Stimulated activated naive CD8-positive, alpha-beta T cell treated with anti-CD3 and anti-CD28 coated beads, Interleukin-15, amount 100 ng/mL, for 72 hours (primary cell): ENCODE measurements around the gene ABHD2.

Experiments
- ATAC-seq: fragments of 150-1000 bp; cut with Tn5 transposase; 2 replicates; pipeline ENCODE4 v1.10.0; 2021; ENCODE audit warnings: mild to moderate bottlenecking, moderate library complexity
- DNase-seq, 2 donors: peaks; one replicate each; pipeline ENCODE4 v3.0.0; 2021 to 2022
- H3K27ac Mint-ChIP-seq, 2 donors: one replicate each; pipeline ENCODE4 v1.8.0; 2022; ENCODE audit warnings: mild to moderate bottlenecking in 2 of 2, mixed read lengths in 2 of 2, moderate library complexity in 2 of 2
- H3K27me3 Mint-ChIP-seq: one replicate; pipeline ENCODE4 v1.8.0; 2022; ENCODE audit warnings: mixed read lengths
- H3K4me1 Mint-ChIP-seq: one replicate; pipeline ENCODE4 v1.8.0; 2022; ENCODE audit warnings: mild to moderate bottlenecking, mixed read lengths
- H3K4me3 Mint-ChIP-seq, 2 donors: one replicate each; pipeline ENCODE4 v1.8.0; 2022; ENCODE audit warnings: mild to moderate bottlenecking in 2 of 2, mixed read lengths in 2 of 2, moderate library complexity in 1 of 2
- H3K9me3 Mint-ChIP-seq, 2 donors: one replicate each; pipeline ENCODE4 v1.8.0; 2022; ENCODE audit warnings: mixed read lengths in 2 of 2

The ABHD2 gene

GRCh38 chr15:89187986-89188514 lies 99.8 kb downstream of the ABHD2 start:
- no peak overlapping the region for H3K4me3 Mint-ChIP-seq
- no peak for DNase-seq
- H3K27ac Mint-ChIP-seq: peak overlapping the region in 1 of 2 donors; percentile 42
- no peaks in the 10 kb centered on the region for H3K27me3 Mint-ChIP-seq
- H3K4me1 Mint-ChIP-seq: no peaks in the 10 kb centered on the region
- no peaks in the 10 kb centered on the region for H3K9me3 Mint-ChIP-seq
- no peak for ATAC-seq

GRCh38 chr15:89192136-89192535 lies 103.9 kb downstream of the ABHD2 start:
- Mint-ChIP-seq H3K27ac (peak overlapping the region in 1 of 2 donors; percentile 61), H3K9me3 (no peaks in the 10 kb centered on the region), H3K4me1 (peaks cover 11% of the 10 kb centered on the region), H3K4me3 (no peak overlapping the region), H3K27me3 (no peaks in the 10 kb centered on the region)
- ATAC-seq (no peak), DNase-seq (no peak)

DNA sequence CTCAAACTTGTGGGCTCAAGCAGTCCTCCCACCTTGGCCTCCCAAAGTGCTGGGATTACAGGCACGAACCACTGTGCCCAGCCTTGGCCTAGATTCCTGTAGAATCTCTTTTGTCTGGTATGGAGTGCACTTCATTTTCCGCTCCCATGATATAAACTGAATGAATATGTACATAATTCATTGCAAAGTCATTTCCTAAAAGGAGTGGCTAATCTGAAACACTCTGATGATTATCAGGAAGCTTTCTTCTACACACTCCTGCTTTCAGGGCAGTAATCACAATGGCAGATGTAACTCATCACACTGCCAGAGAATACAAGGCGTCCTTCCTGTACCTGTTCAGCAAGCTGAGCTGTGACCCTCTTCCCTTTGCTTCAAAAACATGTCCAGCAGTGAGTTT lies 104.5 kb downstream of the ABHD2 start:
- H3K4me1 Mint-ChIP-seq: peaks cover 17% of the 10 kb centered on the region
- no peak overlapping the region for H3K27ac Mint-ChIP-seq
- no peaks in the 10 kb centered on the region for H3K27me3 Mint-ChIP-seq
- no peaks in the 10 kb centered on the region for H3K9me3 Mint-ChIP-seq
- DNase-seq (no peak), ATAC-seq (no peak)
- H3K4me3 Mint-ChIP-seq: no peak overlapping the region

DNA sequence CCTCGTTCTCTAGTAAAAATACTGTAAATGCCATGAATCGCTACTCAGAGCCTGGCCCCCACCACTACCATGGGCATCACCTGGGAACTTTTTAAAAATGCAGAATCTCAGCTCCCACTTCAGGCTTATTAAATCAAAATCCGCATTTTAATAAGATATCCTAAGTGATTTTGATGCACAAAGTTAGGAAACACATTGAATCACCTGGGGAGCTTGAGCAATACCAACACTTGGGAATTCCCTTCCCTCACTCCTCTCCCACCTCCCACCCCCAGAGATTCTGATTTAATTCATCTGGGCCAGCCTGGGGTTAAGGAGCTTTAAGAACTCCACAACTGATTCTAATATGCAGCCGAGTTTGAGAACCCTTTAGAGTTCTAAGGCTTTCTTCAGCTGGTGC lies 106.4 kb downstream of the ABHD2 start:
- no peaks in the 10 kb centered on the region for H3K9me3 Mint-ChIP-seq
- ATAC-seq (no peak), DNase-seq (no peak)
- no peaks in the 10 kb centered on the region for H3K27me3 Mint-ChIP-seq
- H3K4me1 Mint-ChIP-seq: peaks cover 17% of the 10 kb centered on the region
- H3K27ac Mint-ChIP-seq: no peak overlapping the region
- no peak overlapping the region for H3K4me3 Mint-ChIP-seq

DNA sequence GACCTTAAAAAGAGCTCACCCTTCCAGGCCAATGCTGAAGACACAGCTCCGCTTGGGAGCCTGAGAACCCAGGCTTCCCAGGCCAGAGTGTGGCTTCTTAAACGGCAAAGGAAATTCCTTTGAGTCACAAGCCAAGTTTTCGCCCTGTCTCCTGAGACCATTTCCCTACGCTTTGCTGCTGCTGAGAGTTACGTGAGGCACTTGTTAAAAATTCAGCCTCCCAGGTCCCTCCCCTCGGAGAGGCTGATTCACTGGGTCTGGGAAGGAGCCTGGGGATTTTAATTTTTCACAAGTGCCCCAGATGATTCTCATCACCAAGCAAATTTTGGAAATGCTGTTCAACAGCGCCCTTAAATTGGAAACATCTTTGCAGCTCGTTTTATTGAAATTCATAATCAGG lies 107.6 kb downstream of the ABHD2 start:
- Mint-ChIP-seq H3K9me3 (no peaks in the 10 kb centered on the region), H3K27me3 (no peaks in the 10 kb centered on the region), H3K4me1 (peaks cover 17% of the 10 kb centered on the region), H3K4me3 (no peak overlapping the region), H3K27ac (no peak overlapping the region)
- ATAC-seq (no peak), DNase-seq (no peak)

GRCh38 chr15:89196241-89196640 lies 108.0 kb downstream of the ABHD2 start:
- Mint-ChIP-seq H3K27ac (no peak overlapping the region), H3K4me3 (no peak overlapping the region), H3K4me1 (peaks cover 17% of the 10 kb centered on the region), H3K9me3 (no peaks in the 10 kb centered on the region), H3K27me3 (no peaks in the 10 kb centered on the region)
- ATAC-seq: no peak
- no peak for DNase-seq

- Mint-ChIP-seq H3K27me3 (no peaks in the 10 kb centered on the region), H3K4me1 (peaks cover 17% of the 10 kb centered on the region), H3K9me3 (no peaks in the 10 kb centered on the region), H3K27ac (peak overlapping the region; percentile 68 to 89), H3K4me3 (peak overlapping the region; percentile 25 to 42)
- ATAC-seq: peak; percentile 93
- peak; percentile 58 to 70 for DNase-seq
Observed at GRCh38 chr15:89196994-89197393, 108.7 kb downstream of the ABHD2 start.

DNA sequence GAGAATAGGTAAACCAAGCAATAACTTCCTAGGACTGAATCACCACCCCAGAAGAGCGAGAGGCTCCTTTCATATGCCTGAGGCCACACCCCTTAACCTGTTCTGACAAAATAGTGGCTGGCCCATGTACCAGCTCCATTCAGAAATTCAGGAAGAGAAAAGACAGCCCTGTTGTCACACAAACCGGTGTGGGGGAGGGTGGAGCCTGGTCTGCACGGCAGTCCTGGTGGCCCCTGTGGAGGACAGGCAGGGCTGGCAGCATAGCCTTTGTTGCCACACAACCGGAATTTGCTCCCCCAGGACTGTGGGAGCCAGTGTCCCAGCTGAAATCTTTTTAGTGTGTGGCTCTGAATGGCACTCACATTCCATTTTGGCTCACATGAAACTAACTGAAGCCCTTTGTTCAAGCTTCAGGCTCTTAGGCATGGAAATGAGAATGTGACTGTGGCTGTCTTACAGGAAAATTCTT lies 109.3 kb downstream of the ABHD2 start:
- Mint-ChIP-seq H3K4me1 (peaks cover 17% of the 10 kb centered on the region), H3K4me3 (peak overlapping the region; percentile 25 to 42), H3K27ac (peak overlapping the region; percentile 19 to 89), H3K27me3 (no peaks in the 10 kb centered on the region), H3K9me3 (no peaks in the 10 kb centered on the region)
- DNase-seq (peak; percentile 11 to 45), ATAC-seq (peak; percentile 92)

GRCh38 chr15:89198196-89198595 lies 109.9 kb downstream of the ABHD2 start:
- DNase-seq (no peak), ATAC-seq (no peak)
- H3K27ac Mint-ChIP-seq: no peak overlapping the region
- no peak overlapping the region for H3K4me3 Mint-ChIP-seq
- H3K27me3 Mint-ChIP-seq: no peaks in the 10 kb centered on the region
- H3K9me3 Mint-ChIP-seq: no peaks in the 10 kb centered on the region
- H3K4me1 Mint-ChIP-seq: peaks cover 19% of the 10 kb centered on the region

- Mint-ChIP-seq H3K4me3 (no peak overlapping the region), H3K27me3 (no peaks in the 10 kb centered on the region), H3K9me3 (peaks cover 0 to 6% of the 10 kb centered on the region in 2 donors), H3K4me1 (peaks cover 26% of the 10 kb centered on the region), H3K27ac (no peak overlapping the region)
- DNase-seq (no peak), ATAC-seq (no peak)
Observed at GRCh38 chr15:89198934-89199333, 110.7 kb downstream of the ABHD2 start.

GRCh38 chr15:89199746-89200145 lies 111.5 kb downstream of the ABHD2 start:
- no peaks in the 10 kb centered on the region for H3K27me3 Mint-ChIP-seq
- no peak overlapping the region for H3K27ac Mint-ChIP-seq
- no peak for DNase-seq
- H3K4me1 Mint-ChIP-seq: peaks cover 34% of the 10 kb centered on the region
- peaks cover 0 to 7% of the 10 kb centered on the region in 2 donors for H3K9me3 Mint-ChIP-seq
- H3K4me3 Mint-ChIP-seq: no peak overlapping the region
- ATAC-seq: no peak

DNA sequence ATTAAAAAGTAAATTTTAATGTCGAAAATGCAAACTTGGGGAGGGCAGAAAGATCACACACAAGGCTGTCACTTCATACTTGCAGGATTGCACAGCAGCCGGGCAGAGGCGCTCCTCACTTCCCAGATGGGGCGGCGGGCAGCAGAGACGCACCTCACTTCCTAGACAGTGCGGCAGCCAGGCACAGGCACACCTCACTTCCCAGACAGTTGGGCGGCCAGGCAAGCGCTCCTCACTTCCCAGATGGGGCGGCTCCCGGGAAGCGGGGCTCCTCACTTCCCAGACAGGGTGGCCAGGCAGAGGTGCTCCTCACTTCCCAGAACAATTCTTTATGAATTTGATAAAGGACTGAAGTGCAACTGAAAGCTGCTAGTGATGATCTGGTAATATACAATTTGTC lies 111.9 kb downstream of the ABHD2 start:
- ATAC-seq (no peak), DNase-seq (no peak)
- Mint-ChIP-seq H3K27me3 (no peaks in the 10 kb centered on the region), H3K4me1 (peaks cover 39% of the 10 kb centered on the region), H3K9me3 (peaks cover 0 to 7% of the 10 kb centered on the region in 2 donors), H3K27ac (no peak overlapping the region), H3K4me3 (no peak overlapping the region)

GRCh38 chr15:89201465-89202005 lies 113.3 kb downstream of the ABHD2 start:
- Mint-ChIP-seq H3K27me3 (no peaks in the 10 kb centered on the region), H3K4me3 (no peak overlapping the region), H3K4me1 (peaks cover 47% of the 10 kb centered on the region), H3K27ac (no peak overlapping the region), H3K9me3 (peaks cover 0 to 7% of the 10 kb centered on the region in 2 donors)
- DNase-seq (no peak), ATAC-seq (no peak)

DNA sequence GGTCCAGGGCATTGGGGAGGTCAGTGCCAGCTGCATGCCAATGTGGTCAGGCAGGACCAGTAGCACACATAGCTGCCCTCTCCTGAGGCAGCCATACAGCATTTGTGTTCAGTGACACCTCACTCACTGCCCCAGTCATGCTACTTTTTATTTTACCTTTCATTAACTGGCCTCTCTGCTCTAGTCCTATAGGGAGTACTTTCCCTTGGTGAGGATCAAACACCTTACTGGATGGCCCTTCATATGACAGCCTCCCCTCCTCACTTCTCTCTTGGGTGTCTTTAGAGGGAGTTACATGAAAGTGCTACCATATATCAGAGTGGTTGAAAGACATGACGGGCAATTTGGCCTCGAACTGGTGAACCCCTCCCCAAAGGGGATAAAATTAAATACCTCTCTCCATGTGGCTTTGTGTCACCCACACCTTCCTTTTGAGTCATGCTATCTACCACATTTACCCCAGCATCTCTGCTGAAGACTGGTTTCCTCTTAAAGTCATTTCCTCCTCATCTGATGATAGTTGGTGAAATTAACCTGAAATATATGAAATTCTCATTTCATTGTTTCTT lies 115.5 kb downstream of the ABHD2 start:
- peak; percentile 94 for ATAC-seq
- Mint-ChIP-seq H3K27ac (peak overlapping the region; percentile 79 to 97), H3K9me3 (peaks cover 0 to 7% of the 10 kb centered on the region in 2 donors), H3K4me1 (peaks cover 50% of the 10 kb centered on the region), H3K27me3 (peaks cover 11% of the 10 kb centered on the region), H3K4me3 (peak overlapping the region; percentile 51 to 69)
- peak; percentile 57 to 73 for DNase-seq

- H3K4me1 Mint-ChIP-seq: peaks cover 50% of the 10 kb centered on the region
- peak overlapping the region in 1 of 2 donors; percentile 24 for H3K4me3 Mint-ChIP-seq
- H3K27me3 Mint-ChIP-seq: peaks cover 11% of the 10 kb centered on the region
- DNase-seq: peak in 1 of 2 donors; percentile 38
- peak overlapping the region in 1 of 2 donors; percentile 47 for H3K27ac Mint-ChIP-seq
- peaks cover 0 to 7% of the 10 kb centered on the region in 2 donors for H3K9me3 Mint-ChIP-seq
- ATAC-seq: no peak
Observed at GRCh38 chr15:89205991-89206585, 117.8 kb downstream of the ABHD2 start.

DNA sequence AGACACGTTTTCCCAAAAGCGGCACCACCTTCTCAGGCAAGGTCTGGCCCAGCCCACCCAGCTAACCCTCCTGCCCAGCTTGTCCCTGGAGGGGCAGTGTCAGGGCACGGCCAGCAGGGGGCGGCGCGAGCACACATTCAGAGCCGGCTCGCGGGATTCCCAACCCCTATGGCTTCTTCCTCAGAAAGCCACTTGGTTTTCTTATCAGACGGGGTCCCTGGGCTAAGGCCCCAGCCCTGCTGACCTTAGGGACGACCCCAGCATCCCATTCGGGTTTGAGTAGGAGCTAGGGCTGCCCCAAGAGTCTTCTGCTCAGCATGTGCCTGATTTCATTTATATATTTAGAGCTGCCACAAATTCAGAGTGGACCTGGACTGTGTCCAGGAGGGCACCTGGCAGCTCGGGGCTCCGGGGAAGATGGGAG lies 118.7 kb downstream of the ABHD2 start:
- Mint-ChIP-seq H3K4me3 (peak overlapping the region; percentile 66), H3K4me1 (peaks cover 50% of the 10 kb centered on the region), H3K27ac (peak overlapping the region in 1 of 2 donors; percentile 69), H3K9me3 (peaks cover 0 to 7% of the 10 kb centered on the region in 2 donors), H3K27me3 (peaks cover 11% of the 10 kb centered on the region)
- DNase-seq (peak; percentile 71 to 79), ATAC-seq (peak; percentile 64)
